Measurements from ENCODE around the gene SIX3. TPM values are rescaled to one million over a fixed set of nuclear protein-coding genes. Genes with fewer than 3 reads are reported as not detected.
A peak's percentile ranks its signal among the peaks of the same experiment; 100 is the strongest.

SIX3 gene
- total and polyA plus RNA-seq, 8 donors: 0.19 to 1.7 (median 0.31) TPM

- ATAC-seq (no peak), DNase-seq (peak in 1 of 6 donors; percentile 36), FAIRE-seq (no peak)
- TF ChIP-seq CTCF (IDR thresholded peaks at IDR 0.05): no peak
- Histone ChIP-seq H3K36me3 (no peaks in the 10 kb centered on the region), H3K4me3 (no peak overlapping the region), H3K4me1 (peaks cover 0 to 13% (median 0%) of the 10 kb centered on the region in 3 donors), H3K27ac (no peak overlapping the region), H3K27me3 (peaks cover 0 to 16% (median 4%) of the 10 kb centered on the region in 4 donors), H3K9me3 (no peaks in the 10 kb centered on the region)
- 73 to 78% methylated on average over 18 of the region's 18 CpGs for WGBS, 2 donors
- intact Hi-C loops (cut with DNase I): no loop called here
These were observed 7.2 kb downstream of the SIX3 start for GRCh38 chr2:44948565-44949328.

GRCh38 chr2:44949329-44950151 is 8.0 kb downstream of the SIX3 start:
- H3K4me3 ChIP-seq: no peak overlapping the region
- no peak overlapping the region for H3K27ac ChIP-seq
- 25 to 28% methylated on average over 46 to 54 of the region's 54 CpGs for WGBS, 2 donors
- ATAC-seq (peak in 3 of 4 donors; percentile 24 to 28 (median 26)), DNase-seq (peak in 1 of 6 donors; percentile 57), FAIRE-seq (no peak)
- peaks cover 0 to 20% (median 2%) of the 10 kb centered on the region in 4 donors for H3K27me3 ChIP-seq
- H3K4me1 ChIP-seq: peaks cover 0 to 9% (median 0%) of the 10 kb centered on the region in 3 donors
- intact Hi-C loops (cut with DNase I): loop anchor here in 2 of 3 donors (5.0 to 10.0 kb wide), 3 partner anchors 465 to 895 kb away; no protein-coding TSS in a partner anchor
- no peak for TF ChIP-seq CTCF (IDR thresholded peaks at IDR 0.05)
- H3K36me3 ChIP-seq: no peaks in the 10 kb centered on the region
- H3K9me3 ChIP-seq: no peaks in the 10 kb centered on the region

DNA sequence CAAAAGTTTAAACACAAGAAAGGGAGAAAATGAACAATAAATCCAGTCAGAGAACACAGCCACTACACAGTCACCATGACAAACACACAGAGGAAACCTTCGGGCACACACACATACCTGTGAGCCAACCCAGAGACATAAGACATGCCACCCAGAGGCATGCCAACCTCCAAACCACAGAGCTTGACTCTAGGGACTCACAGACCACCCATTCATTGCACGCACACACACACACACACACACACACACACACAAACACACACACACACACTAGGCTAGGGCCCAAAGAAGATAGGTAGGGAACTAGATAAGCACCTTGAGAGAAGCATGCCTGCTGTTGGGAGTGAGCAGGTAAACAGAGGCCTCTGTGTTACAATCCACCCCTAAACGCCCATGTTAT is 9.1 kb downstream of the SIX3 start:
- Histone ChIP-seq H3K9me3 (no peaks in the 10 kb centered on the region), H3K4me3 (no peak overlapping the region), H3K27me3 (peaks cover 0 to 19% (median 6%) of the 10 kb centered on the region in 4 donors), H3K36me3 (no peaks in the 10 kb centered on the region), H3K27ac (no peak overlapping the region), H3K4me1 (peaks cover 0 to 18% (median 6%) of the 10 kb centered on the region in 3 donors)
- no peak for TF ChIP-seq CTCF (IDR thresholded peaks at IDR 0.05)
- DNase-seq (no peak), FAIRE-seq (no peak), ATAC-seq (no peak)
- 46 to 74% methylated on average over 3 of the region's 3 CpGs for WGBS, 2 donors
- intact Hi-C loops (cut with DNase I): loop anchor here in 2 of 3 donors (5.0 to 10.0 kb wide), 3 partner anchors 466 to 896 kb away; no protein-coding TSS in a partner anchor

- no peak for DNase-seq
- 73 to 85% methylated on average over 6 of the region's 6 CpGs for WGBS, 2 donors
- no peaks in the 10 kb centered on the region for H3K9me3 ChIP-seq
- H3K27me3 ChIP-seq: peaks cover 0 to 18% (median 6%) of the 10 kb centered on the region in 4 donors
- no peak for FAIRE-seq
- intact Hi-C loops (cut with DNase I): loop anchor here in 2 of 3 donors (5.0 to 10.0 kb wide), 3 partner anchors 466 to 896 kb away; no protein-coding TSS in a partner anchor
- ATAC-seq: no peak
- no peak overlapping the region for H3K27ac ChIP-seq
- TF ChIP-seq CTCF (IDR thresholded peaks at IDR 0.05): no peak
- peaks cover 0 to 18% (median 6%) of the 10 kb centered on the region in 3 donors for H3K4me1 ChIP-seq
- H3K36me3 ChIP-seq: no peaks in the 10 kb centered on the region
- H3K4me3 ChIP-seq: no peak overlapping the region
These were observed 9.6 kb downstream of the SIX3 start for GRCh38 chr2:44951124-44951523.
